Small intestine (tissue), 7 donors: ENCODE measurements around the gene FIGN. TPM values are rescaled to one million over a fixed set of nuclear protein-coding genes. Genes with fewer than 3 reads are reported as not detected.

Experiments
- DNase-seq, 2 donors: peaks; one replicate each; pipeline versions ENCODE4 v3.0.0 to v3.0.0-alpha.2; 2013
- FAIRE-seq: peaks from 2 replicates; lab custom pipeline; 2012; peaks lifted over from hg19 to GRCh38; lab: Jason Lieb, UNC
- H3K27ac ChIP-seq, 3 donors: one replicate each; pipeline ENCODE4 v1.5.1; 2013; ENCODE audit warnings: low read length in 2 of 3, mild to moderate bottlenecking in 2 of 3, control low read depth in 1 of 3, inconsistent platforms in 1 of 3, low read depth in 1 of 3, moderate library complexity in 1 of 3
- H3K27me3 ChIP-seq, 3 donors: one replicate each; pipeline ENCODE4 v1.6.1; 2013; ENCODE audit warnings: low read length in 3 of 3, inconsistent platforms in 1 of 3; ENCODE audit not compliant: control insufficient read depth in 3 of 3, insufficient read depth in 3 of 3
- H3K36me3 ChIP-seq, 3 donors: one replicate each; pipeline ENCODE4 v1.6.1; 2013; ENCODE audit warnings: low read length in 3 of 3, inconsistent platforms in 1 of 3, low read depth in 1 of 3, mild to moderate bottlenecking in 1 of 3, moderate library complexity in 1 of 3; ENCODE audit not compliant: control insufficient read depth in 3 of 3, insufficient read depth in 2 of 3
- H3K4me1 ChIP-seq, 3 donors: one replicate each; pipeline ENCODE4 v1.6.1; 2013; ENCODE audit warnings: low read length in 2 of 3, inconsistent platforms in 1 of 3, low read depth in 1 of 3, mild to moderate bottlenecking in 1 of 3, moderate library complexity in 1 of 3; ENCODE audit not compliant: control insufficient read depth in 3 of 3, insufficient read depth in 2 of 3
- H3K4me3 ChIP-seq, 3 donors: one replicate each; pipeline ENCODE4 v1.5.1; 2013; ENCODE audit warnings: low read length in 3 of 3, control low read depth in 1 of 3, inconsistent platforms in 1 of 3, low read depth in 1 of 3, mild to moderate bottlenecking in 1 of 3, moderate library complexity in 1 of 3
- H3K9me3 ChIP-seq, 2 donors: one replicate each; pipeline ENCODE4 v1.6.1; 2013; ENCODE audit warnings: low read depth in 1 of 2, low read length in 1 of 2; ENCODE audit not compliant: control insufficient read depth in 2 of 2, insufficient read depth in 1 of 2
- WGBS, 3 donors: extraction: QIAGEN DNeasy Blood & Tissue Kit; methylation state at CpG; one replicate each; pipeline ENCODE4 v1.1.7; 2013; 5-methylcytosine and 5-hydroxymethylcytosine counted together
- polyA plus RNA-seq, 4 donors: library from polyadenylated mRNA; stranded (reverse) in 3 of 4; unstranded in 1 of 4; fragments of 200-250 nt in 3 of 4; fragments of 120-200 nt in 1 of 4; gene quantifications; one replicate each; pipeline versions ENCODE4 v1.2.1 to v1.2.3, GENCODE V29; 2013
- donor health status: healthy with polysubstance abuse.
- donor health status: control.
- donor health status: control.
- donor health status: Bipolar disorder and iron deficiency.
- donor health status: healthy.

Gene FIGN
- polyA plus RNA-seq, 4 donors: 0.27 to 1.0 (median 0.64) TPM; not detected in 1

- Histone ChIP-seq H3K9me3 (no peaks in the 10 kb centered on the region), H3K27me3 (no peaks in the 10 kb centered on the region)
These were observed 91.6 kb downstream of the FIGN start for GRCh38 chr2:163644238-163644637.

GRCh38 chr2:163641986-163642385, 93.8 kb downstream of the FIGN start:
- no peaks in the 10 kb centered on the region for H3K36me3 ChIP-seq
- H3K27ac ChIP-seq: no peak overlapping the region
- no peaks in the 10 kb centered on the region for H3K9me3 ChIP-seq
- DNase-seq (no peak), FAIRE-seq (no peak)
- no peaks in the 10 kb centered on the region for H3K27me3 ChIP-seq
- H3K4me3 ChIP-seq: no peak overlapping the region
- WGBS, 3 donors: 65 to 80% (median 76%) methylated on average over 1 of the region's 1 CpG
- no peaks in the 10 kb centered on the region for H3K4me1 ChIP-seq

More at GRCh38 chr2:163644238-163644637, 91.6 kb downstream of the FIGN start:
- 85 to 92% (median 91%) methylated on average over 2 of the region's 2 CpGs for WGBS, 3 donors
- H3K27ac ChIP-seq: no peak overlapping the region
- no peaks in the 10 kb centered on the region for H3K36me3 ChIP-seq
- DNase-seq: no peak
- no peak for FAIRE-seq
- no peak overlapping the region for H3K4me3 ChIP-seq
- no peaks in the 10 kb centered on the region for H3K4me1 ChIP-seq

GRCh38 chr2:163640542-163641193, 95.1 kb downstream of the FIGN start:
- FAIRE-seq (no peak), DNase-seq (no peak)
- Histone ChIP-seq H3K27me3 (no peaks in the 10 kb centered on the region), H3K4me3 (no peak overlapping the region), H3K36me3 (no peaks in the 10 kb centered on the region), H3K9me3 (no peaks in the 10 kb centered on the region), H3K4me1 (no peaks in the 10 kb centered on the region), H3K27ac (no peak overlapping the region)
- WGBS, 3 donors: 73 to 78% (median 75%) methylated on average over 6 of the region's 6 CpGs

- Histone ChIP-seq H3K36me3 (no peaks in the 10 kb centered on the region), H3K27me3 (no peaks in the 10 kb centered on the region), H3K4me1 (no peaks in the 10 kb centered on the region), H3K9me3 (no peaks in the 10 kb centered on the region), H3K27ac (no peak overlapping the region), H3K4me3 (no peak overlapping the region)
- DNase-seq (no peak), FAIRE-seq (no peak)
- WGBS, 3 donors: 69 to 84% (median 80%) methylated on average over 6 of the region's 6 CpGs
These were observed 97.9 kb downstream of the FIGN start for GRCh38 chr2:163637871-163638270.

- H3K27me3 ChIP-seq: no peaks in the 10 kb centered on the region
- 73 to 78% (median 75%) methylated on average over 5 of the region's 5 CpGs for WGBS, 3 donors
- no peak overlapping the region for H3K27ac ChIP-seq
- DNase-seq (no peak), FAIRE-seq (no peak)
- no peaks in the 10 kb centered on the region for H3K36me3 ChIP-seq
- H3K4me1 ChIP-seq: no peaks in the 10 kb centered on the region
- no peaks in the 10 kb centered on the region for H3K9me3 ChIP-seq
- H3K4me3 ChIP-seq: no peak overlapping the region
These were observed 102.5 kb downstream of the FIGN start for GRCh38 chr2:163633291-163633690.

GRCh38 chr2:163630836-163631235, 105.0 kb downstream of the FIGN start:
- Histone ChIP-seq H3K27ac (no peak overlapping the region), H3K9me3 (no peaks in the 10 kb centered on the region), H3K4me1 (no peaks in the 10 kb centered on the region), H3K36me3 (no peaks in the 10 kb centered on the region), H3K4me3 (no peak overlapping the region), H3K27me3 (no peaks in the 10 kb centered on the region)
- DNase-seq (no peak), FAIRE-seq (no peak)
- WGBS, 3 donors: 72 to 77% (median 74%) methylated on average over 5 of the region's 5 CpGs

GRCh38 chr2:163626639-163627109, 109.1 kb downstream of the FIGN start:
- Histone ChIP-seq H3K36me3 (no peaks in the 10 kb centered on the region), H3K27me3 (no peaks in the 10 kb centered on the region), H3K9me3 (no peaks in the 10 kb centered on the region), H3K4me1 (no peaks in the 10 kb centered on the region), H3K4me3 (no peak overlapping the region), H3K27ac (no peak overlapping the region)
- FAIRE-seq (no peak), DNase-seq (peak in 1 of 2 donors; percentile 1)
- WGBS, 3 donors: 31 to 59% (median 51%) methylated on average over 7 of the region's 7 CpGs

- Histone ChIP-seq H3K4me1 (no peaks in the 10 kb centered on the region), H3K27ac (no peak overlapping the region), H3K36me3 (no peaks in the 10 kb centered on the region), H3K27me3 (no peaks in the 10 kb centered on the region), H3K9me3 (no peaks in the 10 kb centered on the region), H3K4me3 (no peak overlapping the region)
- DNase-seq (no peak), FAIRE-seq (no peak)
- 88 to 93% (median 91%) methylated on average over 1 of the region's 1 CpG for WGBS, 3 donors
These were observed 109.6 kb downstream of the FIGN start for GRCh38 chr2:163626208-163626607.

GRCh38 chr2:163625632-163626031, 110.2 kb downstream of the FIGN start:
- H3K27ac ChIP-seq: no peak overlapping the region
- DNase-seq (no peak), FAIRE-seq (no peak)
- no peaks in the 10 kb centered on the region for H3K36me3 ChIP-seq
- no peaks in the 10 kb centered on the region for H3K27me3 ChIP-seq
- H3K4me1 ChIP-seq: no peaks in the 10 kb centered on the region
- WGBS, 3 donors: 50 to 84% (median 71%) methylated on average over 1 of the region's 1 CpG
- H3K9me3 ChIP-seq: no peaks in the 10 kb centered on the region
- H3K4me3 ChIP-seq: no peak overlapping the region
